ENCODE measurements around the gene KMT2E. TPM values are rescaled to one million over a fixed set of nuclear protein-coding genes. Genes with fewer than 3 reads are reported as not detected.
A peak's percentile ranks its signal among the peaks of the same experiment; 100 is the strongest.

The KMT2E gene
- total RNA-seq, 2 experiments from 2014 or later: 295 to 296 TPM

- TF ChIP-seq CTCF (IDR thresholded peaks at IDR 0.05): no peak
- H3K27ac Mint-ChIP-seq: peak overlapping the region; percentile 99
- peaks cover 63% of the 10 kb centered on the region for H3K4me1 Mint-ChIP-seq (ENCODE audit: low read depth)
- Histone ChIP-seq H3K9me3 (ENCODE audit: control insufficient read depth in 1 of 2, insufficient read depth in 1 of 2, low read length in 2 of 2) (no peaks in the 10 kb centered on the region), H3K4me3 (ENCODE audit: low read length) (peak overlapping the region; percentile 80), H3K36me3 (ENCODE audit: insufficient read depth, low read length) (peaks cover 5% of the 10 kb centered on the region), H3K27ac (ENCODE audit: low read depth in 1 of 2, low read length in 2 of 2) (peak overlapping the region; percentile 96 to 98), H3K27me3 (ENCODE audit: control insufficient read depth in 1 of 2, insufficient read depth in 2 of 2, low read length in 2 of 2) (no peaks in the 10 kb centered on the region), H3K4me1 (ENCODE audit: insufficient read depth, low read length) (peaks cover 25% of the 10 kb centered on the region)
- CTCF ChIA-PET: interaction anchor here (1.1 to 5.9 kb wide), 10 partner anchors 21 to 98 kb away, joined by 3 to 159 read pairs (median 8); partner anchors contain the start of gene KMT2E
- H3K36me3 Mint-ChIP-seq (ENCODE audit: low read depth): peaks cover 19% of the 10 kb centered on the region
- no peaks in the 10 kb centered on the region for H3K27me3 Mint-ChIP-seq
- intact Hi-C loops (cut with DNase I, micrococcal nuclease): loop anchor here in 1 of 2 experiments (1.0 to 5.0 kb wide), 3 partner anchors 30 to 502 kb away; no protein-coding TSS in a partner anchor
- ATAC-seq (ENCODE audit: poor library complexity): no peak
- DNase-seq: peak in 2 of 14 experiments; percentile 17 to 31
- H3K4me3 Mint-ChIP-seq: peak overlapping the region; percentile 100
- H3K9me3 Mint-ChIP-seq: no peaks in the 10 kb centered on the region
- POLR2A ChIA-PET: interaction anchor here (0.9 to 10.9 kb wide), 19 partner anchors 20 to 607 kb away, joined by 3 to 560 read pairs (median 8); partner anchors contain the start of genes KMT2E and RINT1
Observed at GRCh38 chr7:104982308-104983075, 31.5 kb upstream of the KMT2E start.

- peaks cover 26% of the 10 kb centered on the region for H3K4me1 ChIP-seq (ENCODE audit: insufficient read depth, low read length)
- H3K36me3 ChIP-seq (ENCODE audit: insufficient read depth, low read length): peaks cover 5% of the 10 kb centered on the region
- DNase-seq (peak in 1 of 14 experiments; percentile 9), ATAC-seq (ENCODE audit: poor library complexity) (no peak)
- Mint-ChIP-seq H3K4me1 (ENCODE audit: low read depth) (peaks cover 63% of the 10 kb centered on the region), H3K27me3 (no peaks in the 10 kb centered on the region), H3K27ac (peak overlapping the region; percentile 99), H3K36me3 (ENCODE audit: low read depth) (peaks cover 25% of the 10 kb centered on the region), H3K9me3 (no peaks in the 10 kb centered on the region), H3K4me3 (peak overlapping the region; percentile 100)
- peak overlapping the region; percentile 96 to 98 for H3K27ac ChIP-seq (ENCODE audit: low read depth in 1 of 2, low read length in 2 of 2)
- intact Hi-C loops (cut with DNase I, micrococcal nuclease): loop anchor here in 1 of 2 experiments (1.0 to 5.0 kb wide), 3 partner anchors 29 to 502 kb away; no protein-coding TSS in a partner anchor
- ChIA-PET POLR2A (interaction anchor here (0.9 to 10.9 kb wide), 26 partner anchors 10 to 606 kb away, joined by 3 to 560 read pairs (median 6); partner anchors contain the start of genes KMT2E and RINT1), CTCF (interaction anchor here (0.6 to 5.9 kb wide), 8 partner anchors 13 to 79 kb away, joined by 3 to 159 read pairs (median 4); partner anchors contain the start of gene KMT2E)
- H3K9me3 ChIP-seq (ENCODE audit: control insufficient read depth in 1 of 2, insufficient read depth in 1 of 2, low read length in 2 of 2): no peaks in the 10 kb centered on the region
- TF ChIP-seq CTCF (IDR thresholded peaks at IDR 0.05): no peak
- peak overlapping the region; percentile 80 for H3K4me3 ChIP-seq (ENCODE audit: low read length)
- H3K27me3 ChIP-seq (ENCODE audit: control insufficient read depth in 1 of 2, insufficient read depth in 2 of 2, low read length in 2 of 2): no peaks in the 10 kb centered on the region
Observed at GRCh38 chr7:104983076-104983577, 30.9 kb upstream of the KMT2E start.
